Measurements from ENCODE around the gene CLK2. TPM values are rescaled to one million over a fixed set of nuclear protein-coding genes. Genes with fewer than 3 reads are reported as not detected.

The CLK2 gene
- total and polyA plus RNA-seq, 2 of the 8 experiments (the other 6 are each of a cell fraction or from before 2014, with no cell fraction given), result 62.2 to 76.0 TPM

DNA sequence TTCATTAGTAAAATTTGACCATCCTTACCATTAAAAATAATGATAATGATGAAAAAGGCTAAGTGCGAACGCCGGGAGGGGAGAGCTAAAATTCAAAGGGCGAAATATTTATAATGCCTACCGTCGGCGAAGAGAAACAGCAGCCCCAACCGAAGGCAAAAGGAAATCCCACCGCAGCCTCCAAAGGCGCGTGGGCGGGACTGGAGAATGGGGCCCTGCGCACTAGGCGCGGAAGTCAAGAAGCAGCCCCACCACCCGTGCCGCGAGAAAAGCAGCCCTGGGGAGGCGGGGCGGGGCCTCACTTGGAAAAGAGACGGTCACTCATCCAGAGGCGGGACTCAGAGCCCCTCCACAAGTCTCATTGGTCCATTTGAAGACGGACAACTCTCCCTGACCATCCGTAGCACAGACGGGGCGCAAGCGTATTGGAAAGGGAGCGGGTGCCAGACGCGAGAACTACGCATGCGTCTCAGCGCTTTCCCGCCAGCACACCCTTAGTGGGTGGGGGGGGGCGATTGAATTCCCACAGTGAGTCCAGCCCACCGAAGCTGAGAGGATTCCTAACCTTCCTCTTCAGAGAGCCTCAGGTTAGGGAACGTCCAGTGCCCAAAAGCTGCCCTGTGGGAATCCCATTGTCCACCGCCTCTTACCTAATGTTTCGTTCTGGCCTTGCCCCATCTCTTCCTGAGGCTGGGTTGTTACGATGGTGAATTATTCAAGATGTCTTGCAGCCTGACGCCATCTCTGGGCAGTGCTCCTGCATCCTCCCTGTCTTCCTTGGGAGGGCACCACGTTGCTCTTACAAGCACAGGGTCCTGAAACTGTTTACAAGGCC lies 45.8 kb downstream of the CLK2 start (continued):
- TF ChIP-seq SIX5 (IDR thresholded peaks at IDR 0.05; ENCODE audit: low read depth, low read length) (no peak), SIRT6 (IDR thresholded peaks at IDR 0.05; ENCODE audit: low read length) (no peak), KDM1A (IDR thresholded peaks at IDR 0.05; ENCODE audit: borderline replicate concordance, low read length) (no peak), CBX8 (IDR thresholded peaks at IDR 0.05; ENCODE audit: borderline replicate concordance, low read depth, low read length) (no peak), GABPA (IDR thresholded peaks at IDR 0.05; ENCODE audit: borderline replicate concordance, insufficient read depth, low read length) (no peak), SUZ12 (IDR thresholded peaks at IDR 0.05; ENCODE audit: low read length) (no peak)
- TF ChIP-seq, protein P1, sequence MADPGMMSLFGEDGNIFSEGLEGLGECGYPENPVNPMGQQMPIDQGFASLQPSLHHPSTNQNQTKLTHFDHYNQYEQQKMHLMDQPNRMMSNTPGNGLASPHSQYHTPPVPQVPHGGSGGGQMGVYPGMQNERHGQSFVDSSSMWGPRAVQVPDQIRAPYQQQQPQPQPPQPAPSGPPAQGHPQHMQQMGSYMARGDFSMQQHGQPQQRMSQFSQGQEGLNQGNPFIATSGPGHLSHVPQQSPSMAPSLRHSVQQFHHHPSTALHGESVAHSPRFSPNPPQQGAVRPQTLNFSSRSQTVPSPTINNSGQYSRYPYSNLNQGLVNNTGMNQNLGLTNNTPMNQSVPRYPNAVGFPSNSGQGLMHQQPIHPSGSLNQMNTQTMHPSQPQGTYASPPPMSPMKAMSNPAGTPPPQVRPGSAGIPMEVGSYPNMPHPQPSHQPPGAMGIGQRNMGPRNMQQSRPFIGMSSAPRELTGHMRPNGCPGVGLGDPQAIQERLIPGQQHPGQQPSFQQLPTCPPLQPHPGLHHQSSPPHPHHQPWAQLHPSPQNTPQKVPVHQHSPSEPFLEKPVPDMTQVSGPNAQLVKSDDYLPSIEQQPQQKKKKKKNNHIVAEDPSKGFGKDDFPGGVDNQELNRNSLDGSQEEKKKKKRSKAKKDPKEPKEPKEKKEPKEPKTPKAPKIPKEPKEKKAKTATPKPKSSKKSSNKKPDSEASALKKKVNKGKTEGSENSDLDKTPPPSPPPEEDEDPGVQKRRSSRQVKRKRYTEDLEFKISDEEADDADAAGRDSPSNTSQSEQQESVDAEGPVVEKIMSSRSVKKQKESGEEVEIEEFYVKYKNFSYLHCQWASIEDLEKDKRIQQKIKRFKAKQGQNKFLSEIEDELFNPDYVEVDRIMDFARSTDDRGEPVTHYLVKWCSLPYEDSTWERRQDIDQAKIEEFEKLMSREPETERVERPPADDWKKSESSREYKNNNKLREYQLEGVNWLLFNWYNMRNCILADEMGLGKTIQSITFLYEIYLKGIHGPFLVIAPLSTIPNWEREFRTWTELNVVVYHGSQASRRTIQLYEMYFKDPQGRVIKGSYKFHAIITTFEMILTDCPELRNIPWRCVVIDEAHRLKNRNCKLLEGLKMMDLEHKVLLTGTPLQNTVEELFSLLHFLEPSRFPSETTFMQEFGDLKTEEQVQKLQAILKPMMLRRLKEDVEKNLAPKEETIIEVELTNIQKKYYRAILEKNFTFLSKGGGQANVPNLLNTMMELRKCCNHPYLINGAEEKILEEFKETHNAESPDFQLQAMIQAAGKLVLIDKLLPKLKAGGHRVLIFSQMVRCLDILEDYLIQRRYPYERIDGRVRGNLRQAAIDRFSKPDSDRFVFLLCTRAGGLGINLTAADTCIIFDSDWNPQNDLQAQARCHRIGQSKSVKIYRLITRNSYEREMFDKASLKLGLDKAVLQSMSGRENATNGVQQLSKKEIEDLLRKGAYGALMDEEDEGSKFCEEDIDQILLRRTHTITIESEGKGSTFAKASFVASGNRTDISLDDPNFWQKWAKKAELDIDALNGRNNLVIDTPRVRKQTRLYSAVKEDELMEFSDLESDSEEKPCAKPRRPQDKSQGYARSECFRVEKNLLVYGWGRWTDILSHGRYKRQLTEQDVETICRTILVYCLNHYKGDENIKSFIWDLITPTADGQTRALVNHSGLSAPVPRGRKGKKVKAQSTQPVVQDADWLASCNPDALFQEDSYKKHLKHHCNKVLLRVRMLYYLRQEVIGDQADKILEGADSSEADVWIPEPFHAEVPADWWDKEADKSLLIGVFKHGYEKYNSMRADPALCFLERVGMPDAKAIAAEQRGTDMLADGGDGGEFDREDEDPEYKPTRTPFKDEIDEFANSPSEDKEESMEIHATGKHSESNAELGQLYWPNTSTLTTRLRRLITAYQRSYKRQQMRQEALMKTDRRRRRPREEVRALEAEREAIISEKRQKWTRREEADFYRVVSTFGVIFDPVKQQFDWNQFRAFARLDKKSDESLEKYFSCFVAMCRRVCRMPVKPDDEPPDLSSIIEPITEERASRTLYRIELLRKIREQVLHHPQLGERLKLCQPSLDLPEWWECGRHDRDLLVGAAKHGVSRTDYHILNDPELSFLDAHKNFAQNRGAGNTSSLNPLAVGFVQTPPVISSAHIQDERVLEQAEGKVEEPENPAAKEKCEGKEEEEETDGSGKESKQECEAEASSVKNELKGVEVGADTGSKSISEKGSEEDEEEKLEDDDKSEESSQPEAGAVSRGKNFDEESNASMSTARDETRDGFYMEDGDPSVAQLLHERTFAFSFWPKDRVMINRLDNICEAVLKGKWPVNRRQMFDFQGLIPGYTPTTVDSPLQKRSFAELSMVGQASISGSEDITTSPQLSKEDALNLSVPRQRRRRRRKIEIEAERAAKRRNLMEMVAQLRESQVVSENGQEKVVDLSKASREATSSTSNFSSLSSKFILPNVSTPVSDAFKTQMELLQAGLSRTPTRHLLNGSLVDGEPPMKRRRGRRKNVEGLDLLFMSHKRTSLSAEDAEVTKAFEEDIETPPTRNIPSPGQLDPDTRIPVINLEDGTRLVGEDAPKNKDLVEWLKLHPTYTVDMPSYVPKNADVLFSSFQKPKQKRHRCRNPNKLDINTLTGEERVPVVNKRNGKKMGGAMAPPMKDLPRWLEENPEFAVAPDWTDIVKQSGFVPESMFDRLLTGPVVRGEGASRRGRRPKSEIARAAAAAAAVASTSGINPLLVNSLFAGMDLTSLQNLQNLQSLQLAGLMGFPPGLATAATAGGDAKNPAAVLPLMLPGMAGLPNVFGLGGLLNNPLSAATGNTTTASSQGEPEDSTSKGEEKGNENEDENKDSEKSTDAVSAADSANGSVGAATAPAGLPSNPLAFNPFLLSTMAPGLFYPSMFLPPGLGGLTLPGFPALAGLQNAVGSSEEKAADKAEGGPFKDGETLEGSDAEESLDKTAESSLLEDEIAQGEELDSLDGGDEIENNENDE (IDR thresholded peaks at IDR 0.05; ENCODE audit: insufficient replicate concordance, low read length), result no peak
- TF ChIP-seq, protein P2, sequence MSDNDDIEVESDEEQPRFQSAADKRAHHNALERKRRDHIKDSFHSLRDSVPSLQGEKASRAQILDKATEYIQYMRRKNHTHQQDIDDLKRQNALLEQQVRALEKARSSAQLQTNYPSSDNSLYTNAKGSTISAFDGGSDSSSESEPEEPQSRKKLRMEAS (IDR thresholded peaks at IDR 0.05), result peak; percentile 26; the same call in 1 of the 2 replicates
- TF ChIP-seq, protein P3, sequence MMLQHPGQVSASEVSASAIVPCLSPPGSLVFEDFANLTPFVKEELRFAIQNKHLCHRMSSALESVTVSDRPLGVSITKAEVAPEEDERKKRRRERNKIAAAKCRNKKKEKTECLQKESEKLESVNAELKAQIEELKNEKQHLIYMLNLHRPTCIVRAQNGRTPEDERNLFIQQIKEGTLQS (IDR thresholded peaks at IDR 0.05; ENCODE audit: insufficient read depth, low read depth, low read length), result no peak

Data from H1 (cell line).